ENCODE data around the gene EIF4G3. TPM values are rescaled to one million over a fixed set of nuclear protein-coding genes. Genes with fewer than 3 reads are reported as not detected.
"Not testable (repeated sequence)": the region's sequence is repeated elsewhere in the genome, so short reads cannot be mapped to it uniquely, and the experiment has no call there.

EIF4G3 gene, protein sequence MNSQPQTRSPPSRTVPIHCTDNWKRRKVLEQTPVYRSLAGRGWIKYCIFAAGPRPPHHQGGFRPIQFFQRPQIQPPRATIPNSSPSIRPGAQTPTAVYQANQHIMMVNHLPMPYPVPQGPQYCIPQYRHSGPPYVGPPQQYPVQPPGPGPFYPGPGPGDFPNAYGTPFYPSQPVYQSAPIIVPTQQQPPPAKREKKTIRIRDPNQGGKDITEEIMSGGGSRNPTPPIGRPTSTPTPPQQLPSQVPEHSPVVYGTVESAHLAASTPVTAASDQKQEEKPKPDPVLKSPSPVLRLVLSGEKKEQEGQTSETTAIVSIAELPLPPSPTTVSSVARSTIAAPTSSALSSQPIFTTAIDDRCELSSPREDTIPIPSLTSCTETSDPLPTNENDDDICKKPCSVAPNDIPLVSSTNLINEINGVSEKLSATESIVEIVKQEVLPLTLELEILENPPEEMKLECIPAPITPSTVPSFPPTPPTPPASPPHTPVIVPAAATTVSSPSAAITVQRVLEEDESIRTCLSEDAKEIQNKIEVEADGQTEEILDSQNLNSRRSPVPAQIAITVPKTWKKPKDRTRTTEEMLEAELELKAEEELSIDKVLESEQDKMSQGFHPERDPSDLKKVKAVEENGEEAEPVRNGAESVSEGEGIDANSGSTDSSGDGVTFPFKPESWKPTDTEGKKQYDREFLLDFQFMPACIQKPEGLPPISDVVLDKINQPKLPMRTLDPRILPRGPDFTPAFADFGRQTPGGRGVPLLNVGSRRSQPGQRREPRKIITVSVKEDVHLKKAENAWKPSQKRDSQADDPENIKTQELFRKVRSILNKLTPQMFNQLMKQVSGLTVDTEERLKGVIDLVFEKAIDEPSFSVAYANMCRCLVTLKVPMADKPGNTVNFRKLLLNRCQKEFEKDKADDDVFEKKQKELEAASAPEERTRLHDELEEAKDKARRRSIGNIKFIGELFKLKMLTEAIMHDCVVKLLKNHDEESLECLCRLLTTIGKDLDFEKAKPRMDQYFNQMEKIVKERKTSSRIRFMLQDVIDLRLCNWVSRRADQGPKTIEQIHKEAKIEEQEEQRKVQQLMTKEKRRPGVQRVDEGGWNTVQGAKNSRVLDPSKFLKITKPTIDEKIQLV (N-terminal part only)
- total RNA-seq (2014; rRNA removed; shearing (Covaris generic)): 16.5 and 23.2 TPM in 2 replicates

DNA sequence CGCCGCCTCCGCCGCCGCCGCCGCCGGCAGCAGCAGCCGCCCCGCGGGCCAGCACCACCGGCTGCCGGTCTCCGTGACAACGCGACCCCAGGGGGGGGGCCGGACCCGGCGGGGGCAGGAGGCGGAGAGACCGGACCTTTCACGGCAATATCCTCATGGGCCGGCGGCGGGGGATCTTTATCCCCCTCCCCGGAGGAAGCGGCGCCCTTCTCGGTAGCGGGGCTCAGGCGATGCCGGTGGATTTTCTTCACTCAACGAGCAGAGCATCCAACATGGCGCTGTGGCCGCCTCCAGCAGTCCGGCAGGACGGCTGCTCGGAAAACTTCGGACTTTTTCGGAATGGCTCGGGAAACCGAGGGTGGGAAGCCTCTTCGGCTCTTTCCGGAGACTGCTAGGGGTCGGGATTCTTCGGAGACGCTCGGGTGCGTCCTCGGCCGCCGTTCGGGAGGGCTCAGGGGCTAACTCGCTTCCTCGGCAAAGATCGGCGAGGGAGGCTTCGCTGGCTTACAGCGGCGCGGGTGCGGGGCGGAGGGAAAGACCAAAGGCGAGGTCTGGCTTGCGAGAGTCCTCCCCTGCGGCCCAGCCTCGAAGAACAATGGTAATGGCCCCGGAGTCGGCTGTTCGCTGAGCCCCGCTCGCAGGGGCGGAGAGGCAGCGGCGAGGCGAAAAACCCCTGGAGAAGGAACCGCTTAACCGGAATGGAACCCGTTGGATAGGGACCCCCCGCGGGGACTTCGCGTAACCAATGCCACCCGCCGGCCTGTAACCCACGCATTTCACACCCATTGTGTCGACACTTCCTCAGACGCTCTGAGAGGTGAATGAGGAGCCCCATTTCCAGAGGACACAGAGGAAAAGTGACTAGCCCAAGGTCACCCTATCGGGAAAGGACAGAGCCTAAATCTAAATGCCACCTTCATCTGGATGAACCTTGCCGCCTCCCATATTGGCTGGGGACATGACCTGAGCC, at the start of gene EIF4G3:
Gene EIF4G3 (minus strand): TSS at position 312 of the 970 bp plus-strand sequence. CDS start 174,155 bp downstream, outside the sequence.
- peak; percentile 84 for DNase-seq (ENCODE audit: low spot score)

DNA sequence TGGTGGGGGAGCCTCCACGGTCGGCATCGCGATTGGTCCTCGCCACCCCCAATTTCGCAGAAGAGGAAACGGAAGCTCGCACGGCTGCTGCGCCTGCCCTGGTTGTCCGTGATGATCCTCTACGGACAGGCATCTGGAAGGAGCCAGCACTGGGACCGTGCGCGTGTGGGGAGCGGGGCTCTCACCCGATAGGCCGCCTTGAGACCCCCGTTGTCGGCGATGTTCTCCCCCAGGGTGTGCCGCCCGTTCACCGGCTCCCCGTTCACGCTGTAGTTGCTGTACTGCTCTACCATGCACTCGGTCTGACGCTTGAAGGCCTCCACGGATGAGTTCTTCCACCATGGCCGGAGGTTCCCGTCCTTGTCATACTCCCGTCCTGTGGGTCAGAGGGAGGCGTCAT, 48.4 kb upstream of the EIF4G3 start:
- no peak for DNase-seq (ENCODE audit: low spot score)

DNA sequence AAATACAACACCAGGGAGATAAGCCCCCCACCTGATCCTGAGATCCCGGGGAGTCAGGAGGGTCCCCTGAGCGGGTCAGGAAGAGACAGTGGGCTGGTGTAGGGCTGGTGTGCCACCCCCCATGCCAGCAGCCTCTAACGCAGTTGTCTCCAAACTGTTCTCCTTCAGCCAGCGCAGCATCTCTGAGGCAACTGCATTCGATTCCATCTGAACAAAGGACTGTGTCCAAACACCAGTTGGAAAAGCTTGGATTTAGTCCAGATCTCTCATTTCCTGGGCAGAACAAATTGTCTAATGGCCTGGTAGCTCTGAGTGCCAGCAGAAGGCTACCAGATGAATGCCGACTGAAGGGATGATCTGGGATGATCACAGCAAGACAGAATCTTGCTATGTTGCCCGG, 44.1 kb upstream of the EIF4G3 start:
- DNase-seq (ENCODE audit: low spot score): no peak

DNA sequence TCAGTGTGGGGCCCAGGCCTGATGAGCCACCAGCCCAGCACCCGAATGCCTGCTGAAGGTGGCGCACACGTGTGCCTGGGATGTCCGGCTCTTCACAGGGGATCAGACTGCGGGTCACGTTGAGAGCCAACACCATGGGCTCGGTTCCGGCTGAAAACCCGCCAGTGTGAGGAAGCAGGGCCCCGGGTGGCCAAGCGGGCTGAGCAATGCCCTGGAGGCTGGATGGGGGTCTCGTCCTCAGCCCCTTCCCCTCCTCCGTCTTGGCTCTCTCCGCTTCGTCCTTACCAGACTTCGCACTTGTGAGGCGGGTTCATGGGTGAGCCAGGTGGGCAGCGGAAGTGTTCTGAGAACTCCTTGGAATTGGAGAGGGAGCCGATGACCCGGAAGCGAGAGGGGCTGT, 43.0 kb upstream of the EIF4G3 start:
- DNase-seq (ENCODE audit: low spot score): no peak

DNA sequence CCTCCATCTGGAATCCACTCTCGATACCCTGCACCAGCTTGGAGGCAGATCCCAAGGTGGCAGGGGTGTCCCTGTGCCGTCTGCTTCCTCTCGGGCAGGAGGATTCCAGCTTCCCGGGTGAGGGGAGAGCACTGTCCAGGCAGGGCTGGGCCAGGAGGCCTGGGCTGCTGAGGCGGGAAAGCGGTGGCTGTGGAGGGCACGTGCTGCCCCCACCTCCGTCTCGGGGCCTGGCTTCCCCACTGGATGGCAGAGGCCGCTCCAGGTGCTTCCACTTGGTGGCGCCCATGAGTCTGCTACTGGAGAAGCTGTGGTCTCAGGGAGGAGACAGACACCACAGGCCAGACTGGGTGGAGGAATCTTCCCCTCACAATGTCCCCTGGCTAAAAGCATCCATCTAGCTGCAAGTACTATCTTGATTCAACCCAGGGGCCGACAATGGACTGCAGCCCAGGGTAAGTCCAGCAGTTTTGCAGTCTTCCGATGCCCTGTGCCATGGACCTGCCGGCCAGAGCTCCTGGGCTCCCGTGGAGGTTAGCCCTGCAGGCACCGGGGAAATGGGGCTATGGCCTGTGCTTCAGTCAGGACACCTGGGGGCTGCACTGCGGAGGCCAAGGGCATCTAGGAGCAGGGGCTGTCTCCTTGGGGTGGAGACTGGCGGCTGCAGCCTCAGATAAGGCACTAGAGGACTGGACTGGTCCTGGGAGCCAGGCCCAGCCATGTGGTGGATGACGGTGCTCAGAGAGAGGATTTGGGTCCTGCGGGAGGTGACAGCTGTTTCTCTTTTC, 41.3 kb upstream of the EIF4G3 start:
- DNase-seq (ENCODE audit: low spot score): no peak

DNA sequence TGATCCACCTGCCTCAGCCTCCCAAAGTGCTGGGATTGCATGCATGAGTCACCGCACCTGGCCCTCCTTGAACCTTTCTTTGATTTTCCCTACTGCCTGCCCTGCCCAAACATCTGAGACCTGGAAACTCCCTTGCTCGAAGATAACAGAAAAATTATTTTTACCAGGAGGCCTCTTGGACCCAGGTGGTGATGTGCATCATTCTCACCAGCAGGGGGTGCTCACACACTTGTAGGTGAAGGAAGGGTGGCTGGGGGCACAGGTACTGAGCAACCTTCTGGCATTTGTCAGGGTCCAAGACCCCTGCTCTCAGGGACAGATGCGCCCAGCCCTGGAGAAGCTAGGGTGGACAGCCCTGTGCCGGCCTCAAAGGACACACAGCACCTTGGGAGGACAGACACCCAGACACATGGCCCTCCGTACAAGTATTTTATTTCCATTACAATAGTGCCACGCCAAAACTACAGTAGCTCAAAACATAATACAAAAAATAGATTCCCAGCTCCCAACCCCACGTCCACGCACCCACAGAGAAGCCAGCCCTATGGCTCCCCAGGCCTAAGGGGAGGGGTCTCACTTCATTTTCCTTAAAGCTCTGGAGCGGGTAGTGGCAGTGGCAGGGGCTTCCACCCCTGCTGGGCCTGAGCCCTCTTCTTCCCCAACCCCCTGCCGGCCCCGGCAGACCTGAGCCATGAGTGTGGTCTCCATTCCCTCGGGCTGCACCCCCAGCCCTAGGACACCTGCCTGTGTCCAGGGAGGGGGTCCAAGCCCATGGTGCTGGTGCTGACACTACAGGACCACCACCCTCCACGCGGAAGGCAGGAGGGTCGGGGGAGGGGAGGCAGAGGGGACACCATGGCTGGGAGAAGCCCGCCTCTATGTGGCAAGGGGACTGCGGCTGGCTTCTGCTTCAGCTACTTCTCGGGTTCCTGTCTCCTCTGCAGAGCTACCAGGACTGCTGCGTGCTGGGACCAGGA, 40.4 kb upstream of the EIF4G3 start:
- no peak for DNase-seq (ENCODE audit: low spot score)

DNA sequence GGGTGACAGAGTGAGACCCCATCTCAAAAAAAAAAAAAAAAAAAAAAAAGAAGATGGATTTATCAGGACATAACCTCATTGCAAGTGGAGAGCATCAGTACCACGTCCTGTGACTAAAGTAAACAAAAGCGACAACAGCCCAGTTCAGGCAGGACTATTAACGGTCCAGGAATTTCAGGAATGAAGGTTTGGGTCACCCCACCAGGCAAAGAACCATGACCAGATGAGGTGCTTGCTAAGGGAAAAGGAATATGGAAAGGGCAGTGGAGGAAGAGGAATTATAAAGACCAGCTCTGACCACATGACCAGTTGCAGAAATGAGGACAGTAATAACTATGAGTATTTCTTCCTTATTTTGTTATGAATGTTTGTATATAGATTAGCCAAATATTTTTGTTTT, 35.4 kb upstream of the EIF4G3 start:
- DNase-seq (ENCODE audit: low spot score): peak; percentile 49

DNA sequence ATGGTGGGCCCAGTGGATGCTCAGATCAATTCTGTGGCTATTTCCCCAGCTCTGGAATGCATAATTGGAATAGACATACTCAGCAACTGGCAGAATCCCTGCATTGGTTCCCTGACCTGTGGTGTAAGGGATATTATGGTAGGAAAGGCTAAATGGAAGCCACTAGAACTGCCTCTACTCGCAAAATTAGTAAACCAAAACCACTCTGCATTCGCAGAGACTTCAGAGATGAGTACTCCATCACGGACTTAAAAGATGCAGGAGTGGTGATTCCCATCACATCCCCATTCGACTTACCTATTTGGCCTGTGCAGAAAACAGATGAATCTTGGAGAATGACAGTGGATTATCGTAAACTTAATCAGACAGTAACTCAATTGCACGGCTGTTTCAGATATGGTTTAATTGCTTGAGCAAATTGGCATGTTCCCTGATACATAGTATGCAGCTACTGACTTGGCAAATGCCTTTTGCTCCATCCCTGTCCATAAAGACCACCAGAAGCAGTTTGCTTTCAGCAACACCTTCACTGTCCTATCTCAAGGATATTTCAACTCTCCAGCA, 31.5 kb upstream of the EIF4G3 start:
- DNase-seq (ENCODE audit: low spot score): not testable (repeated sequence)

DNA sequence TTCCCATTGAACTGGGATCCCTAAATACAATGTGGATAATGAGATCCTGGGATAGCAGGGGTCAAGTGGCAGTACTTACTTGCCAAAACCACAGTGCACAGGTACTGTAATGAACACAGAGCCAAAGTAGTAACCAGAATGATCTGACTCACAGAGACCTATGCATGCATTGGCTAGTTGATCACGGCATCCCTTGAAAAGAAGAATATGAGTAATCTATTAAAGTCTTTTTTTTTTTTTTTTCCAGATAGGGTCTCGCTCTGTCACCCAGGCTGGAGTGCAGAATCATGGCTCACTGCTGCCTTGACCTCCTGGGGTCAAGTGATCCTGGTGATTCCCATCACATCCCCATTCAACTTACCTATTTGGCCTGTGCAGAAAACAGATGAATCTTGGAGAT, 29.4 kb upstream of the EIF4G3 start:
- DNase-seq (ENCODE audit: low spot score): peak; percentile 11

DNA sequence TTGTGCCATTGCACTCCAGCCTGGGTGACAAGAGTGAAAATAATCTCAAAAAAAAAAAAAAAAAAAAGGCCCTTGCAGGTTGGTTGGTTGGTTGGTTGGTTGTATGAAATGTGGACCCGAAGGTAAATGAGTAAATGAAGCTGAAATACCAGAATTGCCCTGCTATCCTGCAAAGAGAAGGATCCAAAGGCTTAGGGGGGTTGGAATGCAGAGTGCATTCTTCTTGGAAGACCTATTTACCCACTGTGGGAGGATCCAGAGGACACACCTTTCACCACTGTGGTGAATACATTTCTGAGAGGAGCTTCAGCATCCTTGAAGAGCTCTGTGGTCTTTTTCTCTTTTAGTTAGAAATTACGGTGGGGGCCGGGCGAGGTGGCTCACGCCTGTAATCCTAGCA, 28.7 kb upstream of the EIF4G3 start:
- DNase-seq (ENCODE audit: low spot score): no peak

DNA sequence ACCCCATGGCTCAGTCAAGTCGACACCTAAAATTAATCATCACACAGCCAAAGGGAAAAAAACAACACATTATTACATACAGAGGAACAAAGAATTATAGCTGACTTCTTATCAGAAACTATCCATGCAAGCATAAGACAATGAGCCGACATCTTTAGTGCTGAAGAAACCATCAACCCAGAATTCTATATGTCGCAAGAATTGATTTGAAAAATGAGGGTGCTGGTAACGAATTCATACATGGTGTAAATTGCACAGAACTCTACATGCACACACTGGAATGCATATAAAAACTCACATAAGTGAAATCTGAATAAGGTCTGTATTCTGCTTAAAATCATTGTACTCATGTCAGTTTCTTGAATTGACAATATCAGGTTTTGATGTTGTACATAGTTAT, 25.0 kb upstream of the EIF4G3 start:
- DNase-seq (ENCODE audit: low spot score): no peak

DNA sequence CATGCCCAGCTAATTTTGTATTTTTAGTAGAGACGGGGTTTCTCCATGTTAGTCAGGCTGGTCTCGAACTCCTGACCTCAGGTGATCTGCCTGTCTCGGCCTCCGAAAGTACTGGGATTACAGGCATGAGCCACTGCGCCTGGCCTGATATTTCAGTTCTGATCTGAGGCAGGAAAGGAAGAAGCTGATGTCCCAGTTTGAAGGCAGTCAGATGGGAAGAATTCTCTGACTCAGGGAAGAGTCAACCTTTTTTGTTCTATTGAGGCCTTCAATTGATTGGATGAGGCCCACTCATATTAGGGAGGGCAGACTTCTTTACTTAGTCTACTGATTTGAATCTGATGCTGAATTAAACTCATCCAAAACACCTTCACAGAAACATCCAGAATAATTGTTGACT, 24.5 kb upstream of the EIF4G3 start:
- DNase-seq (ENCODE audit: low spot score): not testable (repeated sequence)

DNA sequence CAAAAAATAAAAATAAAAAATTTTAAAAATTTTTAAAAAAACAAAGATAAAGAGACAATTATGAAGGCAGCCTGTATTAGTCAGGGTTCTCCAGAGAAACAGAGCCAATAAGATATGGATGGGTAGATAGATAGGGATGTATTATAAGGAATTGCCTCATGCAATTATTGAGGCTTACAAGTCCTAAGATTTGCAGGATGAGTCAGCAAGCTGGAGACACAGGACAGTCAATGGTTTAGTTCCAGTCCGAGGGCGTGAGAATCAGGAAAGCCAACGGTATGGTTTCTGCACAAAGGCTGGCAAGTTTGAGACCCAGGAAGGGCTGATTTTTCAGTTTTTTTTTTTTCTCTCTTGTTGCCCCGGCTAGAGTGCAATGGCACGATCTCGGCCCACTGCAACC, 24.1 kb upstream of the EIF4G3 start:
- peak; percentile 18 for DNase-seq (ENCODE audit: low spot score)

DNA sequence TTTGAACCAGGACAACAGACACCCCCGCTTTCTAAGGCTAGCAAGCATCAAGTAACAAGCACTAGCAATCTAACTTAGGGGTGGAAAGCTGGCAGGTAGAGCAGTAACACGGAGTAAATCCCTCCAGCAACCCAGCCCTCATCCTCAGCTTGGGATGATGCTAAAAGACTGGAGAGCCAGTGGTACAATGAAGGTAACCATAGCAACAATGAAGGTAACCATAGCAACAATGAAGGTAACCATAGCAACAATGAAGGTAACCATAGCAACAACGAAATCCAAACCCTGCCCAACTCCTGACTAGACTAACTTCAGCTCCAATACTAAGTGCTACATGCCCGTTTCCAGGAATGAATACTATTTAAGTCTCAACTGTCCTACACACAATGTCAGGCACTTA, 22.2 kb upstream of the EIF4G3 start:
- DNase-seq (ENCODE audit: low spot score): no peak

DNA sequence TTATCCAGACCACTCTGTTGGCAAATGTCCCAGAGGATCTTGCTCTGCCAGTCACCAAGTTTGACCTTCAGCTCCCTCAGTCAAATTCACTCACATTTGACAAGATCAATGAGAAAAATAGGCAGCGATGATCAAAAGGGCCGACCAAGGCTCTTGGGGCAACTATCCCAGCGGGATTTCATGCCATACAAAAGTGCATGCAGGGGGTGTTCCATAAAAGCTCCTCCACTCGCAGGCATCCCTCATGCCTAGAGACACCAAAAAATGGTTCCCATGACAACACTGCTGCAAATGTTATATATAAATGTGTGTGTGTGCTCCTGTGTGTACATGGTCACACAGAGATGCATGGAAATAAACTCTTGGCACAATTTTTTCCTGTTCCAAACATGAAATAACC, 16.2 kb upstream of the EIF4G3 start:
- DNase-seq (ENCODE audit: low spot score): no peak

DNA sequence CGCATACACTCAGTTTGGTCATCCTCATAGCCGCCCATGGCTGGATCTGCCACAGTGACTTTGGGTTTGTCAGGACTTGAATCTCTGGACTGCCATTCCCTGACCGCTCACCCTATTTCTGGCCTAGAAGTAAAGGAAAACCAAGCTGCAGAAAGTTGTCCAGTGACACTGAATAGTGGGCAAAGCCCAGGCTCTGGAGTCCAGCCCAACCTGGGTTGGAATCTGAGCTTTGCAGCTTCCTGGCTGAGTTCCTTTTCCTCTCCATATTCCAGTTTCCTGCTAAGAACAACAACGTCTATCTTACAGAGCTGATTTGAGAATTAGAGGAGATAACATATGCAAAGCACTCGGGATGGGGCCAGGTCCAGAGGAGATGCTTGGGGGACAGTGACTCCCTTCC, 15.6 kb upstream of the EIF4G3 start:
- DNase-seq (ENCODE audit: low spot score): no peak

DNA sequence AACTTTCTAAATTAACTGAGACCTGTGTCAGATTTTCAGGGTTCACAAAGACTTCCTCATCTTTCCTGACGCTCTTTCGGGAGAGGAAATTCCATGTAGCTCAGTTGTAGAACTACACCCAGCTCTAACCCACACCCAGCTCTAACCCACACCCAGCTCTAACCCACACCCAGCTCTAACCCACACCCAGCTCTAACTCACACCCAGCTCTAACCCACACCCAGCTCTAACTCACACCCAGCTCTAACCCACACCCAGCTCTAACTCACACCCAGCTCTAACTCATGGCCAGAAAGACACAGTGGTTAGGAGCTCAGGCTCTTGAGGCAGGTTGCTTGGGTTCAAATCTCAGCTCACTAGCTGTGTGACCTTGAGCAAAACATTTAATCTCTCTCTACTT, 14.1 kb upstream of the EIF4G3 start:
- not testable (repeated sequence) for DNase-seq (ENCODE audit: low spot score)

DNA sequence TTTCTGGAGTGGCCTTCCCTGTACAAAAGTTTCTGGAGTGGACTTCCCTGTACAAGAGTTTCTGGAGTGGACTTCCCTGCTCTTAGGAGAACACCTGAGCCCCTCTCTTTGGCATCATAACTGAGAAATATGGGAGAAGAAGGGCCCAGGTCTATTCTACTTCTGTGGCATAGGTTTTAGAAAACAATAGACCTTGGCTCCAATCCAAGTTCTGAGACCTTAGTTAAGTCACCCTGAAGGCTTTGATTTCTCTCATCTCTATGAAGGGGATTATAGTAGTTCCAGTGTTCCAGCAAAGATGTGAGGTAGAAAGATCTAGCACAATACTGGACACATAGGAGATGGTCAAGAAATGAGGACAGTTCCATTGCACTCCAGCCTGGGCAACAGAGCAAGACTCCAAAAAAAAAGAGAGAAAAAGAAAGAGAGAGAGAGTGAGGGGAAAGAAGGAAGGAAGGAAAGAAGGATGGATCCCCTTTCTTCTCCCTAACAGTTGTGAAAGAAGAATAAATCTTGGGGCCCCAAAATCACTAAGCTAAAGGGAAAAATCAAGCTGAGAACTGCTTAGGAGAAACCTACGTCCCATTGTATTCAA, 13.3 kb upstream of the EIF4G3 start:
- DNase-seq (ENCODE audit: low spot score): no peak
